IMR-90 (cell line): ENCODE results near the gene PTGES3. TPM values are rescaled to one million over a fixed set of nuclear protein-coding genes. Genes with fewer than 3 reads are reported as not detected.

Experiments used
- ATAC-seq: fragments of 200-7000 bp; cut with Tn5 transposase; 2 replicates; pipeline ENCODE4 v1.9.1; 2020; ENCODE audit warnings: low read depth, mild to moderate bottlenecking, moderate library complexity
- BruUV-seq: library from RNA; stranded (reverse); fragments of 400-500 nt; replicated peaks from 2 replicates; lab custom pipeline; 2021; lab: Mats Ljungman, UMichigan
- CTCF ChIA-PET: fragments of 300-600 bp; formaldehyde crosslinking; extraction: SDS; loops from one replicate; lab custom pipeline; 2021; ENCODE audit warnings: antibody characterized with exemption; lab: Yijun Ruan, JAX
- POLR2A ChIA-PET: fragments of 300-600 bp; sonication (Branson Sonifier 250); formaldehyde crosslinking; loops from one replicate; lab custom pipeline; 2022; ENCODE audit warnings: antibody characterized with exemption; ENCODE audit not compliant: unreplicated experiment; lab: Charles Lee
- DNase-seq: peaks from one replicate; pipeline ENCODE4 v3.0.0; 2013
- H2AFZ ChIP-seq: replicated peaks from 2 replicates; pipeline ENCODE3; 2013; ENCODE audit warnings: low read length, mild to moderate bottlenecking; ENCODE audit not compliant: poor library complexity
- H2AK5ac ChIP-seq: 2 replicates; pipeline ENCODE4 v1.6.1; 2013; ENCODE audit warnings: low read depth, low read length, inconsistent platforms
- H2AK9ac ChIP-seq: replicated peaks from 2 replicates; pipeline ENCODE3; 2013; ENCODE audit warnings: mild to moderate bottlenecking, low read depth, low read length, moderate library complexity; ENCODE audit not compliant: poor library complexity
- H2BK120ac ChIP-seq: 2 replicates; pipeline ENCODE4 v1.6.1; 2013; ENCODE audit warnings: low read depth, low read length, inconsistent platforms
- H2BK15ac ChIP-seq: 3 replicates; pipeline ENCODE4 v1.6.1; 2013; ENCODE audit warnings: low read depth, low read length, inconsistent platforms
- H2BK20ac ChIP-seq: 2 replicates; pipeline ENCODE4 v1.6.1; 2013; ENCODE audit warnings: low read depth, mild to moderate bottlenecking, inconsistent platforms, low read length, moderate library complexity
- H2BK5ac ChIP-seq: 2 replicates; pipeline ENCODE4 v1.6.1; 2013; ENCODE audit warnings: mild to moderate bottlenecking, low read depth, low read length, inconsistent platforms; ENCODE audit not compliant: poor library complexity, severe bottlenecking
- H3K14ac ChIP-seq: replicated peaks from 2 replicates; pipeline ENCODE4 v1.6.1; 2013; ENCODE audit warnings: low read depth, low read length, inconsistent platforms
- H3K18ac ChIP-seq: 2 replicates; pipeline ENCODE4 v1.6.1; 2013; ENCODE audit warnings: low read depth, low read length, control low read depth
- H3K23ac ChIP-seq: 2 replicates; pipeline ENCODE4 v1.6.1; 2013; ENCODE audit warnings: low read depth, low read length, inconsistent platforms
- H3K27ac ChIP-seq: 2 replicates; pipeline ENCODE4 v1.5.1; 2013; ENCODE audit warnings: mild to moderate bottlenecking, control low read depth, low read length; ENCODE audit not compliant: insufficient read depth
- H3K27me3 ChIP-seq: 2 replicates; pipeline ENCODE4 v1.6.1; 2013; ENCODE audit warnings: low read length; ENCODE audit not compliant: control insufficient read depth, insufficient read depth
- H3K36me3 ChIP-seq: 2 replicates; pipeline ENCODE4 v1.6.1; 2013; ENCODE audit warnings: low read length, mixed read lengths; ENCODE audit not compliant: control insufficient read depth, insufficient read depth
- H3K4ac ChIP-seq: 2 replicates; pipeline ENCODE4 v1.6.1; 2013; ENCODE audit warnings: low read depth, low read length, inconsistent platforms
- H3K4me1 ChIP-seq: 2 replicates; pipeline ENCODE4 v1.6.1; 2013; ENCODE audit warnings: low read length, mixed read lengths; ENCODE audit not compliant: control insufficient read depth, insufficient read depth
- H3K4me2 ChIP-seq: 2 replicates; pipeline ENCODE4 v1.6.1; 2013; ENCODE audit warnings: low read depth, mild to moderate bottlenecking, control low read depth, low read length, moderate library complexity
- H3K4me3 ChIP-seq: 2 replicates; pipeline ENCODE4 v1.5.1; 2013; ENCODE audit warnings: low read depth, mild to moderate bottlenecking, control low read depth, low read length, moderate library complexity; ENCODE audit not compliant: insufficient read depth
- H3K56ac ChIP-seq: 2 replicates; pipeline ENCODE4 v1.6.1; 2013; ENCODE audit warnings: low read length, inconsistent platforms; ENCODE audit not compliant: insufficient read depth; ENCODE audit errors: extremely low read depth
- H3K79me1 ChIP-seq, 2 experiments: 2 replicates each; pipeline ENCODE4 v1.6.1; 2013; ENCODE audit warnings: low read length in 2 of 2, inconsistent platforms in 1 of 2, low read depth in 1 of 2
- H3K9ac ChIP-seq: 2 replicates; pipeline ENCODE4 v1.6.1; 2013; ENCODE audit warnings: low read depth, low read length, control low read depth
- H3K9me1 ChIP-seq: 2 replicates; pipeline ENCODE4 v1.6.1; 2013; ENCODE audit warnings: low read length, inconsistent platforms; ENCODE audit not compliant: insufficient read depth
- H3K9me3 ChIP-seq: 2 replicates; pipeline ENCODE4 v1.6.1; 2013; ENCODE audit warnings: low read length; ENCODE audit not compliant: control insufficient read depth, insufficient read depth
- H4K20me1 ChIP-seq: 2 replicates; pipeline ENCODE4 v1.6.1; 2013; ENCODE audit warnings: low read length, inconsistent platforms; ENCODE audit not compliant: insufficient read depth
- H4K5ac ChIP-seq: 2 replicates; pipeline ENCODE4 v1.6.1; 2013; ENCODE audit warnings: mild to moderate bottlenecking, low read depth, low read length, control low read depth
- H4K8ac ChIP-seq, 2 experiments: 2 replicates each; pipeline ENCODE4 v1.6.1; 2013; ENCODE audit warnings: low read depth in 2 of 2, low read length in 2 of 2, control low read depth in 1 of 2, inconsistent platforms in 1 of 2
- H4K91ac ChIP-seq: 2 replicates; pipeline ENCODE4 v1.6.1; 2013; ENCODE audit warnings: low read depth, low read length, inconsistent platforms; ENCODE audit not compliant: insufficient read depth
- BHLHE40 ChIP-seq: fragments of 150-350 bp; IDR thresholded peaks from 2 replicates; pipeline ENCODE4 v1.6.1; 2016; ENCODE audit warnings: mild to moderate bottlenecking, low read depth, low read length
- CEBPB ChIP-seq: IDR thresholded peaks from 2 replicates; pipeline ENCODE4 v1.6.1; 2012; ENCODE audit warnings: low read depth, low read length, improper control_type of control experiment
- CHD1 ChIP-seq: IDR thresholded peaks from 2 replicates; pipeline ENCODE4 v1.6.1; 2012; ENCODE audit warnings: low read depth, low read length, improper control_type of control experiment
- FOS ChIP-seq: fragments of 150-350 bp; IDR thresholded peaks from 2 replicates; pipeline ENCODE4 v1.6.1; 2016; ENCODE audit warnings: low read depth, low read length
- MAFK ChIP-seq: IDR thresholded peaks from 2 replicates; pipeline ENCODE4 v1.6.1; 2012; ENCODE audit warnings: low read depth, low read length, improper control_type of control experiment
- MAZ ChIP-seq: IDR thresholded peaks from 2 replicates; pipeline ENCODE4 v1.6.1; 2012; ENCODE audit warnings: low read depth, mild to moderate bottlenecking, low read length, improper control_type of control experiment, moderate library complexity, borderline replicate concordance
- MXI1 ChIP-seq: IDR thresholded peaks from 2 replicates; pipeline ENCODE4 v1.6.1; 2012; ENCODE audit warnings: low read depth, mild to moderate bottlenecking, low read length, moderate library complexity, borderline replicate concordance
- NFE2L2 ChIP-seq: fragments of 150-350 bp; IDR thresholded peaks from 2 replicates; pipeline ENCODE4 v1.6.1; 2016; ENCODE audit warnings: low read depth, mild to moderate bottlenecking, low read length
- POLR2A ChIP-seq: IDR thresholded peaks from 2 replicates; pipeline ENCODE4 v1.6.1; 2012; ENCODE audit warnings: mild to moderate bottlenecking, low read depth, low read length
- RAD21 ChIP-seq: IDR thresholded peaks from 2 replicates; pipeline ENCODE4 v1.6.1; 2012; ENCODE audit warnings: low read length, improper control_type of control experiment
- RCOR1 ChIP-seq: IDR thresholded peaks from 2 replicates; pipeline ENCODE4 v1.6.1; 2012; ENCODE audit warnings: mild to moderate bottlenecking, low read length, improper control_type of control experiment; ENCODE audit not compliant: insufficient replicate concordance
- RFX5 ChIP-seq: IDR thresholded peaks from 2 replicates; pipeline ENCODE4 v1.8.0; 2012; ENCODE audit warnings: low read depth, mild to moderate bottlenecking, low read length, moderate library complexity
- SMC3 ChIP-seq: fragments of 150-350 bp; IDR thresholded peaks from 2 replicates; pipeline ENCODE4 v1.6.1; 2016; ENCODE audit warnings: low read depth, mild to moderate bottlenecking, antibody characterized with exemption, low read length, moderate library complexity
- WGBS, 2 experiments: methylation state at CpG; one replicate each; pipeline versions ENCODE4 v1.1.5 to v1.1.7; 2013; ENCODE audit warnings: missing lambda C conversion rate in 2 of 2; ENCODE audit not compliant: insufficient read length in 1 of 2; ENCODE audit errors: extremely low coverage in 2 of 2; 5-methylcytosine and 5-hydroxymethylcytosine counted together
- dilution Hi-C: fragments of 300-500 bp; cut with HindIII; formaldehyde crosslinking; loops from one replicate; pipeline ENCODE4 v1.14.3; 2018; ENCODE audit warnings: low sequenced_read_pairs; ENCODE audit not compliant: unreplicated experiment
- in situ Hi-C: fragments of 300-500 bp; cut with MboI; formaldehyde crosslinking; loops from 3 replicates; pipeline ENCODE4 v1.14.3; 2019; ENCODE audit warnings: low sequenced_read_pairs, inconsistent platforms, mixed read lengths
- intact Hi-C: fragments of 100-400 bp; cut with micrococcal nuclease; formaldehyde crosslinking; loops from 2 replicates; pipeline ENCODE4 v1.10.0; 2022
- polyA plus RNA-seq, 3 experiments: library from polyadenylated mRNA; depleted of rRNA; stranded (reverse); fragments of >200 nt; gene quantifications; 2 replicates each; pipeline ENCODE4 v1.2.3, GENCODE V29; 2012; ENCODE audit warnings: low replicate concordance in 1 of 3
- total RNA-seq: library from RNA; depleted of rRNA; stranded (reverse); fragments of >200 nt; gene quantifications from 2 replicates; pipeline ENCODE4 v1.2.3, GENCODE V29; 2012
- TF ChIP-seq, protein P1 (sequence below): conservative IDR thresholded peaks from 2 replicates; pipeline ENCODE4 v1.5.1; 2012; ENCODE audit warnings: mild to moderate bottlenecking, low read depth, low read length, improper control_type of control experiment
- TF ChIP-seq, protein P2 (sequence below): fragments of 150-350 bp; IDR thresholded peaks from 2 replicates; pipeline ENCODE4 v1.6.1; 2016; ENCODE audit warnings: low read depth, mild to moderate bottlenecking, low read length, moderate library complexity, borderline replicate concordance
- TF ChIP-seq, protein P3 (sequence below): fragments of 150-350 bp; IDR thresholded peaks from 2 replicates; pipeline ENCODE4 v1.6.1; 2017; ENCODE audit warnings: mild to moderate bottlenecking, antibody characterized with exemption, low read length, low read depth

The PTGES3 gene
- total and polyA plus RNA-seq, 2 of the 4 experiments (the other 2 are of a cell fraction) = 42.7 to 73.2 TPM

DNA sequence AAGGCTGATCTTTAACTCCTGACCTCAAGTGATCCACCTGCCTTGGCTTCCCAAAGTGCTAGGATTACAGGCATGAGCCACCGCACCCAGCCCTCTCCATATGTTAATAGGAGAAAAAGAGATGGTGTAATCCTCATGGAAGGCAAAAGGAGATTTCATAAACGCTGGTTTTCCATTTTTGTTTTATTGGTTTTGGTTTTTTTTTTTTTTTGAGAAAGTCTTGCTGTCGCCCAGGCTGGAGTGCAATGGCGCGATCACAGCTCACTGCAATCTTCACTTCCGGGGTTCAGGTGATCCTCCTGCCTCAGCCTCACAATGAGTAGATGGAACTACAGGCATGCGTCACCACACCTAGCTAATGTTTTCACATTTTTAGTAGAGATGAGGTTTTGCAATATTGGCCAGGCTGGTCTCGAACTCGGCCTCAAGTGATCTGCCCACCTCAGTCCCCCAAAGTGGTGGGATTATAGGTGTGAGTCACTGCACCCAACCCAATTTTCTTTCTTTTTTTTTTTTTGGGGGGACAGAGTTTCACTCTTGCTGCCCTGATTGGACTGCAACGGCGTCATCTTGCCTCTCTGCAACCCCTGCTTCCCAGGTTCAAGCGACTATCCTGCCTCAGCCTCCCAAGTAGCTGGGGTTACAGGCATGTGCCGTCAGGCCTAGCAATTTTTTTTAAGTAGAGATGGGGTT lies 8.1 kb downstream of the PTGES3 start:
- H4K20me1 ChIP-seq = peaks cover 96% of the 10 kb centered on the region

More for the DNA sequence above, 8.1 kb downstream of the PTGES3 start:
- Histone ChIP-seq H3K4me2 (no peak overlapping the region), H2BK20ac (no peak overlapping the region), H2BK15ac (no peak overlapping the region), H3K14ac (no peak overlapping the region), H3K27me3 (no peaks in the 10 kb centered on the region), H3K9me1 (peaks cover 15% of the 10 kb centered on the region), H3K4me3 (no peak overlapping the region), H3K79me1 (peaks cover 0 to 32% of the 10 kb centered on the region in 2 experiments; a peak in 2 of 4 replicates), H2AK9ac (no peak overlapping the region), H2BK5ac (no peak overlapping the region), H3K23ac (no peak overlapping the region), H4K8ac (no peak overlapping the region), H3K4me1 (peaks cover 4% of the 10 kb centered on the region), H2BK120ac (no peak overlapping the region), H3K27ac (no peak overlapping the region), H2AFZ (no peak overlapping the region), H2AK5ac (no peak overlapping the region), H3K36me3 (peaks cover 21% of the 10 kb centered on the region), H3K9me3 (no peaks in the 10 kb centered on the region), H3K18ac (no peak overlapping the region), H4K91ac (no peak overlapping the region), H3K9ac (no peak overlapping the region), H4K5ac (no peak overlapping the region), H3K4ac (no peak overlapping the region), H3K56ac (no peak overlapping the region)
- dilution Hi-C loops (no loop called here), in situ Hi-C loops (no loop called here), intact Hi-C loops (no loop called here)
- ChIA-PET POLR2A (no interaction called here), CTCF (interaction anchor here (0.9 kb wide), 1 partner anchor 43 kb away, joined by 3 read pairs; no protein-coding TSS in a partner anchor)
- no peak for ATAC-seq
- no peak for TF ChIP-seq MXI1
- TF ChIP-seq POLR2A = no peak
- TF ChIP-seq BHLHE40 = no peak
- TF ChIP-seq SMC3 = no peak
- no peak for TF ChIP-seq NFE2L2
- TF ChIP-seq, protein P1, sequence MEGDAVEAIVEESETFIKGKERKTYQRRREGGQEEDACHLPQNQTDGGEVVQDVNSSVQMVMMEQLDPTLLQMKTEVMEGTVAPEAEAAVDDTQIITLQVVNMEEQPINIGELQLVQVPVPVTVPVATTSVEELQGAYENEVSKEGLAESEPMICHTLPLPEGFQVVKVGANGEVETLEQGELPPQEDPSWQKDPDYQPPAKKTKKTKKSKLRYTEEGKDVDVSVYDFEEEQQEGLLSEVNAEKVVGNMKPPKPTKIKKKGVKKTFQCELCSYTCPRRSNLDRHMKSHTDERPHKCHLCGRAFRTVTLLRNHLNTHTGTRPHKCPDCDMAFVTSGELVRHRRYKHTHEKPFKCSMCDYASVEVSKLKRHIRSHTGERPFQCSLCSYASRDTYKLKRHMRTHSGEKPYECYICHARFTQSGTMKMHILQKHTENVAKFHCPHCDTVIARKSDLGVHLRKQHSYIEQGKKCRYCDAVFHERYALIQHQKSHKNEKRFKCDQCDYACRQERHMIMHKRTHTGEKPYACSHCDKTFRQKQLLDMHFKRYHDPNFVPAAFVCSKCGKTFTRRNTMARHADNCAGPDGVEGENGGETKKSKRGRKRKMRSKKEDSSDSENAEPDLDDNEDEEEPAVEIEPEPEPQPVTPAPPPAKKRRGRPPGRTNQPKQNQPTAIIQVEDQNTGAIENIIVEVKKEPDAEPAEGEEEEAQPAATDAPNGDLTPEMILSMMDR = no peak
- no peak for TF ChIP-seq CHD1
- TF ChIP-seq RAD21 = no peak
- no peak for TF ChIP-seq MAFK
- TF ChIP-seq, protein P2, sequence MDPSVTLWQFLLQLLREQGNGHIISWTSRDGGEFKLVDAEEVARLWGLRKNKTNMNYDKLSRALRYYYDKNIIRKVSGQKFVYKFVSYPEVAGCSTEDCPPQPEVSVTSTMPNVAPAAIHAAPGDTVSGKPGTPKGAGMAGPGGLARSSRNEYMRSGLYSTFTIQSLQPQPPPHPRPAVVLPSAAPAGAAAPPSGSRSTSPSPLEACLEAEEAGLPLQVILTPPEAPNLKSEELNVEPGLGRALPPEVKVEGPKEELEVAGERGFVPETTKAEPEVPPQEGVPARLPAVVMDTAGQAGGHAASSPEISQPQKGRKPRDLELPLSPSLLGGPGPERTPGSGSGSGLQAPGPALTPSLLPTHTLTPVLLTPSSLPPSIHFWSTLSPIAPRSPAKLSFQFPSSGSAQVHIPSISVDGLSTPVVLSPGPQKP = no peak
- no peak for TF ChIP-seq CEBPB
- TF ChIP-seq RFX5 = no peak
- TF ChIP-seq, protein P3, sequence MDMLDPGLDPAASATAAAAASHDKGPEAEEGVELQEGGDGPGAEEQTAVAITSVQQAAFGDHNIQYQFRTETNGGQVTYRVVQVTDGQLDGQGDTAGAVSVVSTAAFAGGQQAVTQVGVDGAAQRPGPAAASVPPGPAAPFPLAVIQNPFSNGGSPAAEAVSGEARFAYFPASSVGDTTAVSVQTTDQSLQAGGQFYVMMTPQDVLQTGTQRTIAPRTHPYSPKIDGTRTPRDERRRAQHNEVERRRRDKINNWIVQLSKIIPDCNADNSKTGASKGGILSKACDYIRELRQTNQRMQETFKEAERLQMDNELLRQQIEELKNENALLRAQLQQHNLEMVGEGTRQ = no peak
- TF ChIP-seq FOS = no peak
- no peak for TF ChIP-seq MAZ
- TF ChIP-seq RCOR1 = no peak
- 100% methylated on average over 1 of the region's 13 CpGs; no CpG with 5 or more reads in 1 of the 2 experiments for WGBS, 2 experiments
- no TSS peak for BruUV-seq
- DNase-seq = no peak
